HEK293 (cell line): ENCODE data around the gene GXYLT1.

Experiments
- EGR2 ChIP-seq: fragments of 450-650 bp; formaldehyde crosslinking; IDR thresholded peaks from 2 replicates; pipeline ENCODE4 v1.5.1; 2016; ENCODE audit warnings: low read depth, missing biosample characterization, missing genetic modification characterization
- GLI4 ChIP-seq: fragments of 450-650 bp; formaldehyde crosslinking; IDR thresholded peaks from 2 replicates; pipeline ENCODE4 v1.5.1; 2016; ENCODE audit warnings: missing biosample characterization, missing genetic modification characterization
- GLIS2 ChIP-seq: fragments of 450-650 bp; formaldehyde crosslinking; IDR thresholded peaks from 2 replicates; pipeline ENCODE4 v1.5.1; 2016; ENCODE audit warnings: missing biosample characterization, missing genetic modification characterization
- HOXD13 ChIP-seq: sonication (generic); formaldehyde crosslinking; IDR thresholded peaks from 2 replicates; pipeline ENCODE4 v1.8.0; 2022; ENCODE audit warnings: missing genetic modification reagents, borderline replicate concordance
- IKZF3 ChIP-seq: fragments of 450-650 bp; IDR thresholded peaks from 2 replicates; pipeline ENCODE4 v1.5.0; 2018; ENCODE audit warnings: missing biosample characterization, mild to moderate bottlenecking, missing genetic modification characterization, moderate library complexity
- KLF1 ChIP-seq: fragments of 450-650 bp; formaldehyde crosslinking; IDR thresholded peaks from 2 replicates; pipeline ENCODE4 v1.5.1; 2016; ENCODE audit warnings: missing biosample characterization, missing genetic modification characterization
- KLF16 ChIP-seq: fragments of 450-650 bp; formaldehyde crosslinking; IDR thresholded peaks from 2 replicates; pipeline ENCODE4 v1.5.1; 2017; ENCODE audit warnings: missing biosample characterization, missing genetic modification characterization
- PRDM1 ChIP-seq: fragments of 450-650 bp; formaldehyde crosslinking; IDR thresholded peaks from 2 replicates; pipeline ENCODE4; 2016; ENCODE audit warnings: missing biosample characterization, missing genetic modification characterization
- SP7 ChIP-seq: fragments of 450-650 bp; formaldehyde crosslinking; IDR thresholded peaks from 2 replicates; pipeline ENCODE4 v1.5.1; 2016; ENCODE audit warnings: missing biosample characterization, missing genetic modification characterization
- ZBTB17 ChIP-seq: fragments of 450-650 bp; formaldehyde crosslinking; IDR thresholded peaks from 2 replicates; pipeline ENCODE4 v1.5.1; 2016; ENCODE audit warnings: missing biosample characterization, missing genetic modification characterization
- ZBTB8A ChIP-seq: fragments of 450-650 bp; formaldehyde crosslinking; IDR thresholded peaks from 2 replicates; pipeline ENCODE4 v1.5.1; 2016; ENCODE audit warnings: missing biosample characterization, missing genetic modification characterization
- ZEB2 ChIP-seq: fragments of 450-650 bp; formaldehyde crosslinking; IDR thresholded peaks from 2 replicates; pipeline ENCODE4 v1.5.1; 2016; ENCODE audit warnings: missing biosample characterization, missing genetic modification characterization
- ZFHX2 ChIP-seq: fragments of 450-650 bp; formaldehyde crosslinking; conservative IDR thresholded peaks from 2 replicates; pipeline ENCODE4 v1.5.1; 2016; ENCODE audit warnings: missing biosample characterization, missing genetic modification characterization
- ZFP37 ChIP-seq: fragments of 450-650 bp; formaldehyde crosslinking; IDR thresholded peaks from 2 replicates; pipeline ENCODE4 v1.5.1; 2016; ENCODE audit warnings: missing biosample characterization, missing genetic modification characterization
- ZFP69B ChIP-seq: fragments of 450-650 bp; formaldehyde crosslinking; IDR thresholded peaks from 2 replicates; pipeline ENCODE4 v1.5.1; 2016; ENCODE audit warnings: missing biosample characterization, missing genetic modification characterization
- ZNF2 ChIP-seq: fragments of 450-650 bp; formaldehyde crosslinking; IDR thresholded peaks from 2 replicates; pipeline ENCODE4 v1.5.1; 2016; ENCODE audit warnings: missing biosample characterization, missing genetic modification characterization
- ZNF394 ChIP-seq: fragments of 450-650 bp; formaldehyde crosslinking; IDR thresholded peaks from 2 replicates; pipeline ENCODE4 v1.5.1; 2016; ENCODE audit warnings: missing biosample characterization, missing genetic modification characterization, mild to moderate bottlenecking, moderate library complexity, borderline replicate concordance
- ZNF555 ChIP-seq: fragments of 450-650 bp; formaldehyde crosslinking; conservative IDR thresholded peaks from 2 replicates; pipeline ENCODE4 v1.5.1; 2017; ENCODE audit warnings: missing biosample characterization, mild to moderate bottlenecking, missing genetic modification characterization, inconsistent platforms
- ZNF596 ChIP-seq: fragments of 450-650 bp; IDR thresholded peaks from 2 replicates; pipeline ENCODE4 v1.5.0; 2018; ENCODE audit warnings: missing biosample characterization, mild to moderate bottlenecking, missing genetic modification characterization, moderate library complexity
- ZNF610 ChIP-seq: fragments of 450-650 bp; formaldehyde crosslinking; IDR thresholded peaks from 2 replicates; pipeline ENCODE4 v1.5.1; 2016; ENCODE audit warnings: missing biosample characterization, missing genetic modification characterization, borderline replicate concordance
- ZNF677 ChIP-seq: fragments of 450-650 bp; IDR thresholded peaks from 2 replicates; pipeline ENCODE4 v1.5.0; 2018; ENCODE audit warnings: missing biosample characterization, mild to moderate bottlenecking, missing genetic modification characterization, moderate library complexity
- TF ChIP-seq, protein P1 (sequence below): fragments of 450-650 bp; formaldehyde crosslinking; conservative IDR thresholded peaks from 2 replicates; pipeline ENCODE4 v1.5.1; 2016; ENCODE audit warnings: low read depth, missing biosample characterization, missing genetic modification characterization
- TF ChIP-seq, protein P2 (sequence below): IDR thresholded peaks from 2 replicates; pipeline ENCODE4 v1.6.1; 2011; ENCODE audit warnings: mild to moderate bottlenecking, low read depth, low read length, borderline replicate concordance
- TF ChIP-seq, protein P3 (sequence below): fragments of 450-650 bp; formaldehyde crosslinking; IDR thresholded peaks from 2 replicates; pipeline ENCODE4 v1.5.1; 2016; ENCODE audit warnings: missing biosample characterization, missing genetic modification characterization
- TF ChIP-seq, protein P4 (sequence below): fragments of 450-650 bp; formaldehyde crosslinking; IDR thresholded peaks from 2 replicates; pipeline ENCODE4 v1.5.1; 2016; ENCODE audit warnings: missing biosample characterization, missing genetic modification characterization
- TF ChIP-seq, protein P5 (sequence below): fragments of 450-650 bp; formaldehyde crosslinking; IDR thresholded peaks from 2 replicates; pipeline ENCODE4 v1.5.1; 2017; ENCODE audit warnings: missing biosample characterization, missing genetic modification characterization
- TF ChIP-seq, protein P6 (sequence below): fragments of 450-650 bp; formaldehyde crosslinking; IDR thresholded peaks from 2 replicates; pipeline ENCODE4 v1.5.1; 2016; ENCODE audit warnings: missing biosample characterization, missing genetic modification characterization

The GXYLT1 gene

DNA sequence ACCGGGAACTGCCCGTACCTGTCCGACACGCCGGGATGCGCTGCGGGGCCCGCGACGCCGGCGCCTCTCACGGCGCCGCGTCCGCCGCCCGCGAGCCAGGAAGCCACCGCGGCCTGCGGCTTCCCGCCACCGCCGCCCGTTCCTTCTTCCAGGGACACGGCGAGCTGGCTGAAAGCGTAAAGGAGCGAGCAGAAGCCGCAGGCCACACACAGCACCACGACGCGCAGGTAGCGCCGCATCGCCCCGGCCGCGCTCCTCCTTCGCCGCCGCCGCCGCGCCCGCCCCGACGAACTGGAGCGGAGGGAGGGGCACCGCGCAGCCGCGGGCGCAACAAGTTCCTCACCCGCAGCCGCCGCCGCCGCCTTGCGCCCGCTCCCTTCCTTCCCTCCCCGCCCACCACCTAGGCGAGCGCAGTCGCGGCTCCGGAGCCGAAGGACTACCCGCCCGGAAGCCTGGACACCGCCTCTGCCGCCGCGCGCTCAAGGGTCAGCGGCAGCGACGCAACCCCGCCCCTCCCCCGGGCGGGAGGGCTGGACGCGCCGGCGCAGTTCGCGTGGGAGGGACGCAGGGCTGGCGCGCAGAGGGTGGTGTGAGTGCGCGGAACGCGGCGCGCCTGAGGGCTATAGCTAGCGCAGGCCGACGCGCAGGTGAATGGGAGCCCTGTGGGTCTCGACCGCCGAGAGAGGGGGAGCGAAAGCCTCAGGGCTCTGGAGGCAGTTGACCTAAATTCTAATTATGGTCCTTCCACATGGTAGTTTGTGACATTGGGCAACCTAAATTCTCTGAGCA, at the start of gene GXYLT1 (continued):
- TF ChIP-seq ZFHX2 (tag by site-specific recombination) = peak; percentile 96
- TF ChIP-seq HOXD13 (CRISPR knock-in tag) = no peak
- TF ChIP-seq KLF1 (tag by site-specific recombination) = peak; percentile 93
- TF ChIP-seq, protein P1, sequence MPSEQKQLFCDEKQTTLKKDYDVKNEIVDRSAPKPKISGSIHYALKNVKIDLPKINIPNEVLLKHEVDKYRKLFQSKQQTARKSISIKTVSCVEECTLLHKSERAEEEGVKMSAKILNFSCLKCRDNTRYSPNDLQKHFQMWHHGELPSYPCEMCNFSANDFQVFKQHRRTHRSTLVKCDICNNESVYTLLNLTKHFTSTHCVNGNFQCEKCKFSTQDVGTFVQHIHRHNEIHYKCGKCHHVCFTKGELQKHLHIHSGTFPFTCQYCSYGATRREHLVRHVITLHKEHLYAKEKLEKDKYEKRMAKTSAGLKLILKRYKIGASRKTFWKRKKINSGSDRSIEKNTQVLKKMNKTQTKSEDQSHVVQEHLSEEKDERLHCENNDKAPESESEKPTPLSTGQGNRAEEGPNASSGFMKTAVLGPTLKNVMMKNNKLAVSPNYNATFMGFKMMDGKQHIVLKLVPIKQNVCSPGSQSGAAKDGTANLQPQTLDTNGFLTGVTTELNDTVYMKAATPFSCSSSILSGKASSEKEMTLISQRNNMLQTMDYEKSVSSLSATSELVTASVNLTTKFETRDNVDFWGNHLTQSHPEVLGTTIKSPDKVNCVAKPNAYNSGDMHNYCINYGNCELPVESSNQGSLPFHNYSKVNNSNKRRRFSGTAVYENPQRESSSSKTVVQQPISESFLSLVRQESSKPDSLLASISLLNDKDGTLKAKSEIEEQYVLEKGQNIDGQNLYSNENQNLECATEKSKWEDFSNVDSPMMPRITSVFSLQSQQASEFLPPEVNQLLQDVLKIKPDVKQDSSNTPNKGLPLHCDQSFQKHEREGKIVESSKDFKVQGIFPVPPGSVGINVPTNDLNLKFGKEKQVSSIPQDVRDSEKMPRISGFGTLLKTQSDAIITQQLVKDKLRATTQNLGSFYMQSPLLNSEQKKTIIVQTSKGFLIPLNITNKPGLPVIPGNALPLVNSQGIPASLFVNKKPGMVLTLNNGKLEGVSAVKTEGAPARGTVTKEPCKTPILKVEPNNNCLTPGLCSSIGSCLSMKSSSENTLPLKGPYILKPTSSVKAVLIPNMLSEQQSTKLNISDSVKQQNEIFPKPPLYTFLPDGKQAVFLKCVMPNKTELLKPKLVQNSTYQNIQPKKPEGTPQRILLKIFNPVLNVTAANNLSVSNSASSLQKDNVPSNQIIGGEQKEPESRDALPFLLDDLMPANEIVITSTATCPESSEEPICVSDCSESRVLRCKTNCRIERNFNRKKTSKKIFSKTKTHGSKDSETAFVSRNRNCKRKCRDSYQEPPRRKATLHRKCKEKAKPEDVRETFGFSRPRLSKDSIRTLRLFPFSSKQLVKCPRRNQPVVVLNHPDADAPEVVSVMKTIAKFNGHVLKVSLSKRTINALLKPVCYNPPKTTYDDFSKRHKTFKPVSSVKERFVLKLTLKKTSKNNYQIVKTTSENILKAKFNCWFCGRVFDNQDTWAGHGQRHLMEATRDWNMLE (tag by site-specific recombination) = no peak
- no peak; the same call in 1 of the 2 replicates for TF ChIP-seq ZNF610 (tag by site-specific recombination)
- 0 out of 2 replicates have a peak, but pooled peaks have one; percentile 8 for TF ChIP-seq ZFP69B (tag by site-specific recombination)
- TF ChIP-seq, protein P2, sequence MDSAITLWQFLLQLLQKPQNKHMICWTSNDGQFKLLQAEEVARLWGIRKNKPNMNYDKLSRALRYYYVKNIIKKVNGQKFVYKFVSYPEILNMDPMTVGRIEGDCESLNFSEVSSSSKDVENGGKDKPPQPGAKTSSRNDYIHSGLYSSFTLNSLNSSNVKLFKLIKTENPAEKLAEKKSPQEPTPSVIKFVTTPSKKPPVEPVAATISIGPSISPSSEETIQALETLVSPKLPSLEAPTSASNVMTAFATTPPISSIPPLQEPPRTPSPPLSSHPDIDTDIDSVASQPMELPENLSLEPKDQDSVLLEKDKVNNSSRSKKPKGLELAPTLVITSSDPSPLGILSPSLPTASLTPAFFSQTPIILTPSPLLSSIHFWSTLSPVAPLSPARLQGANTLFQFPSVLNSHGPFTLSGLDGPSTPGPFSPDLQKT = no peak
- TF ChIP-seq PRDM1 (tag by site-specific recombination) = no peak
- peak; percentile 62; the same call in 1 of the 2 replicates for TF ChIP-seq GLIS2 (tag by site-specific recombination)
- peak; percentile 38; the same call in 1 of the 2 replicates for TF ChIP-seq ZNF2 (tag by site-specific recombination)
- peak; percentile 57; the same call in 1 of the 2 replicates for TF ChIP-seq ZEB2
- TF ChIP-seq ZBTB17 = peak; percentile 64
- no peak for TF ChIP-seq ZNF677 (tag by site-specific recombination)
- peak; percentile 15; the same call in 1 of the 2 replicates for TF ChIP-seq ZNF394 (tag by site-specific recombination)
- no peak for TF ChIP-seq GLI4 (tag by site-specific recombination)
- TF ChIP-seq ZBTB8A (tag by site-specific recombination) = peak; percentile 89
- TF ChIP-seq, protein P3, sequence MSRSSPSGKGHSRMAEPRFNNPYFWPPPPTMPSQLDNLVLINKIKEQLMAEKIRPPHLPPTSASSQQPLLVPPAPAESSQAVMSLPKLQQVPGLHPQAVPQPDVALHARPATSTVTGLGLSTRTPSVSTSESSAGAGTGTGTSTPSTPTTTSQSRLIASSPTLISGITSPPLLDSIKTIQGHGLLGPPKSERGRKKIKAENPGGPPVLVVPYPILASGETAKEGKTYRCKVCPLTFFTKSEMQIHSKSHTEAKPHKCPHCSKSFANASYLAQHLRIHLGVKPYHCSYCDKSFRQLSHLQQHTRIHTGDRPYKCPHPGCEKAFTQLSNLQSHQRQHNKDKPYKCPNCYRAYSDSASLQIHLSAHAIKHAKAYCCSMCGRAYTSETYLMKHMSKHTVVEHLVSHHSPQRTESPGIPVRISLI (tag by site-specific recombination) = no peak
- TF ChIP-seq, protein P4, sequence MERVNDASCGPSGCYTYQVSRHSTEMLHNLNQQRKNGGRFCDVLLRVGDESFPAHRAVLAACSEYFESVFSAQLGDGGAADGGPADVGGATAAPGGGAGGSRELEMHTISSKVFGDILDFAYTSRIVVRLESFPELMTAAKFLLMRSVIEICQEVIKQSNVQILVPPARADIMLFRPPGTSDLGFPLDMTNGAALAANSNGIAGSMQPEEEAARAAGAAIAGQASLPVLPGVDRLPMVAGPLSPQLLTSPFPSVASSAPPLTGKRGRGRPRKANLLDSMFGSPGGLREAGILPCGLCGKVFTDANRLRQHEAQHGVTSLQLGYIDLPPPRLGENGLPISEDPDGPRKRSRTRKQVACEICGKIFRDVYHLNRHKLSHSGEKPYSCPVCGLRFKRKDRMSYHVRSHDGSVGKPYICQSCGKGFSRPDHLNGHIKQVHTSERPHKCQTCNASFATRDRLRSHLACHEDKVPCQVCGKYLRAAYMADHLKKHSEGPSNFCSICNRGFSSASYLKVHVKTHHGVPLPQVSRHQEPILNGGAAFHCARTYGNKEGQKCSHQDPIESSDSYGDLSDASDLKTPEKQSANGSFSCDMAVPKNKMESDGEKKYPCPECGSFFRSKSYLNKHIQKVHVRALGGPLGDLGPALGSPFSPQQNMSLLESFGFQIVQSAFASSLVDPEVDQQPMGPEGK (tag by site-specific recombination) = peak; percentile 52
- peak; percentile 67 for TF ChIP-seq SP7
- peak; percentile 52; the same call in 1 of the 2 replicates for TF ChIP-seq ZFP37 (tag by site-specific recombination)
- peak; percentile 83 for TF ChIP-seq IKZF3
- TF ChIP-seq, protein P5, sequence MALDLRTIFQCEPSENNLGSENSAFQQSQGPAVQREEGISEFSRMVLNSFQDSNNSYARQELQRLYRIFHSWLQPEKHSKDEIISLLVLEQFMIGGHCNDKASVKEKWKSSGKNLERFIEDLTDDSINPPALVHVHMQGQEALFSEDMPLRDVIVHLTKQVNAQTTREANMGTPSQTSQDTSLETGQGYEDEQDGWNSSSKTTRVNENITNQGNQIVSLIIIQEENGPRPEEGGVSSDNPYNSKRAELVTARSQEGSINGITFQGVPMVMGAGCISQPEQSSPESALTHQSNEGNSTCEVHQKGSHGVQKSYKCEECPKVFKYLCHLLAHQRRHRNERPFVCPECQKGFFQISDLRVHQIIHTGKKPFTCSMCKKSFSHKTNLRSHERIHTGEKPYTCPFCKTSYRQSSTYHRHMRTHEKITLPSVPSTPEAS (tag by site-specific recombination) = no peak
- peak; percentile 84 for TF ChIP-seq EGR2
- no peak for TF ChIP-seq ZNF555
- peak; percentile 67; the same call in 1 of the 2 replicates for TF ChIP-seq KLF16 (tag by site-specific recombination)
- TF ChIP-seq, protein P6, sequence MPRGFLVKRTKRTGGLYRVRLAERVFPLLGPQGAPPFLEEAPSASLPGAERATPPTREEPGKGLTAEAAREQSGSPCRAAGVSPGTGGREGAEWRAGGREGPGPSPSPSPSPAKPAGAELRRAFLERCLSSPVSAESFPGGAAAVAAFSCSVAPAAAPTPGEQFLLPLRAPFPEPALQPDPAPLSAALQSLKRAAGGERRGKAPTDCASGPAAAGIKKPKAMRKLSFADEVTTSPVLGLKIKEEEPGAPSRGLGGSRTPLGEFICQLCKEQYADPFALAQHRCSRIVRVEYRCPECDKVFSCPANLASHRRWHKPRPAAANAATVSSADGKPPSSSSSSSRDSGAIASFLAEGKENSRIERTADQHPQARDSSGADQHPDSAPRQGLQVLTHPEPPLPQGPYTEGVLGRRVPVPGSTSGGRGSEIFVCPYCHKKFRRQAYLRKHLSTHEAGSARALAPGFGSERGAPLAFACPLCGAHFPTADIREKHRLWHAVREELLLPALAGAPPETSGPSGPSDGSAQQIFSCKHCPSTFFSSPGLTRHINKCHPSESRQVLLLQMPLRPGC = no peak
- TF ChIP-seq ZNF596 = no peak
